HEK293T (cell line): ENCODE measurements around the gene ANKRD60.

Source experiments
- BHLHE40 ChIP-seq: fragments of 450-650 bp; IDR thresholded peaks from 2 replicates; pipeline ENCODE4 v1.6.1; 2016; ENCODE audit warnings: mild to moderate bottlenecking, moderate library complexity, borderline replicate concordance
- CTBP1 ChIP-seq: fragments of 450-650 bp; IDR thresholded peaks from 2 replicates; pipeline ENCODE4 v1.6.1; 2016; ENCODE audit warnings: borderline replicate concordance
- ELF4 ChIP-seq: fragments of 450-650 bp; IDR thresholded peaks from 2 replicates; pipeline ENCODE4 v1.6.1; 2017; ENCODE audit warnings: antibody characterized with exemption
- FOXA1 ChIP-seq: fragments of 450-650 bp; IDR thresholded peaks from 2 replicates; pipeline ENCODE4 v1.6.1; 2016; ENCODE audit warnings: mild to moderate bottlenecking
- FOXM1 ChIP-seq: fragments of 450-650 bp; IDR thresholded peaks from 2 replicates; pipeline ENCODE4 v1.6.1; 2017; ENCODE audit warnings: mild to moderate bottlenecking, borderline replicate concordance
- HDGF ChIP-seq: fragments of 450-650 bp; IDR thresholded peaks from 2 replicates; pipeline ENCODE4 v1.6.1; 2017; ENCODE audit warnings: antibody characterized with exemption, borderline replicate concordance
- L3MBTL2 ChIP-seq: fragments of 450-650 bp; conservative IDR thresholded peaks from 2 replicates; pipeline ENCODE4 v1.6.1; 2016; ENCODE audit warnings: mild to moderate bottlenecking
- NFRKB ChIP-seq: fragments of 450-650 bp; IDR thresholded peaks from 2 replicates; pipeline ENCODE4 v1.6.1; 2016; ENCODE audit warnings: mild to moderate bottlenecking, moderate library complexity
- SP1 ChIP-seq: fragments of 450-650 bp; IDR thresholded peaks from 2 replicates; pipeline ENCODE4 v1.6.1; 2017

- TF ChIP-seq FOXA1 = no peak
- no peak for TF ChIP-seq HDGF
- no peak for TF ChIP-seq FOXM1
- no peak for TF ChIP-seq ELF4
- TF ChIP-seq BHLHE40 = no peak
- TF ChIP-seq NFRKB = no peak
- no peak for TF ChIP-seq CTBP1
- no peak for TF ChIP-seq SP1
- TF ChIP-seq L3MBTL2 = no peak
Observed at GRCh38 chr20:58222446-58222845, 6.0 kb downstream of the ANKRD60 start.
